Limb (tissue), 2 donors: ENCODE results near the gene ARMC7.
"Not testable (repeated sequence)": the region's sequence is repeated elsewhere in the genome, so short reads cannot be mapped to it uniquely, and the experiment has no call there.

Experiments
- DNase-seq, 2 donors: peaks; one replicate each; pipeline ENCODE4 v3.0.0-alpha.2; 2016; ENCODE audit errors: extremely low spot score in 2 of 2

The ARMC7 gene

GRCh38 chr17:75128694-75129505 is 19.1 kb downstream of the ARMC7 start:
- no peak for DNase-seq

GRCh38 chr17:75129576-75129975 is 19.8 kb downstream of the ARMC7 start:
- no peak for DNase-seq

GRCh38 chr17:75130059-75130631 is 20.4 kb downstream of the ARMC7 start:
- no peak for DNase-seq

GRCh38 chr17:75130632-75131277 is 21.0 kb downstream of the ARMC7 start:
- peak; percentile 77 to 78 for DNase-seq

- DNase-seq: peak; percentile 83 to 89
These were observed 21.7 kb downstream of the ARMC7 start, which contains the start of gene NT5C for GRCh38 chr17:75131278-75132017. TSS of gene NT5C (minus strand) at chr17:75131742. CDS start at chr17:75131707, 35 bp downstream.

GRCh38 chr17:75132018-75133000 is 22.5 kb downstream of the ARMC7 start:
- not testable (repeated sequence) for DNase-seq

GRCh38 chr17:75133001-75133400 is 23.2 kb downstream of the ARMC7 start:
- no peak for DNase-seq

GRCh38 chr17:75133607-75134347 is 24.0 kb downstream of the ARMC7 start:
- not testable (repeated sequence) for DNase-seq

- DNase-seq: no peak
These were observed 25.7 kb downstream of the ARMC7 start for GRCh38 chr17:75135452-75135851.

GRCh38 chr17:75135946-75136345 is 26.2 kb downstream of the ARMC7 start:
- no peak for DNase-seq

GRCh38 chr17:75137762-75138161 is 28.0 kb downstream of the ARMC7 start:
- DNase-seq: not testable (repeated sequence)

GRCh38 chr17:75138519-75138918 is 28.8 kb downstream of the ARMC7 start:
- DNase-seq: no peak

GRCh38 chr17:75142236-75142971 is 32.6 kb downstream of the ARMC7 start:
- DNase-seq: no peak

GRCh38 chr17:75144816-75145512 is 35.2 kb downstream of the ARMC7 start:
- DNase-seq: no peak

- no peak for DNase-seq
These were observed 36.8 kb downstream of the ARMC7 start for GRCh38 chr17:75146592-75146991.

- DNase-seq: no peak
These were observed 38.2 kb downstream of the ARMC7 start for GRCh38 chr17:75147878-75148546.

- no peak for DNase-seq
These were observed 42.2 kb downstream of the ARMC7 start for GRCh38 chr17:75151930-75152329.

- no peak for DNase-seq
These were observed 42.8 kb downstream of the ARMC7 start for GRCh38 chr17:75152523-75152921.
